Measurements from ENCODE around the gene SLX9. TPM values are rescaled to one million over a fixed set of nuclear protein-coding genes. Genes with fewer than 3 reads are reported as not detected.

Gene SLX9
- total and polyA plus RNA-seq, 2 experiments from 2014 or later = 25.6 to 35.8 TPM

DNA sequence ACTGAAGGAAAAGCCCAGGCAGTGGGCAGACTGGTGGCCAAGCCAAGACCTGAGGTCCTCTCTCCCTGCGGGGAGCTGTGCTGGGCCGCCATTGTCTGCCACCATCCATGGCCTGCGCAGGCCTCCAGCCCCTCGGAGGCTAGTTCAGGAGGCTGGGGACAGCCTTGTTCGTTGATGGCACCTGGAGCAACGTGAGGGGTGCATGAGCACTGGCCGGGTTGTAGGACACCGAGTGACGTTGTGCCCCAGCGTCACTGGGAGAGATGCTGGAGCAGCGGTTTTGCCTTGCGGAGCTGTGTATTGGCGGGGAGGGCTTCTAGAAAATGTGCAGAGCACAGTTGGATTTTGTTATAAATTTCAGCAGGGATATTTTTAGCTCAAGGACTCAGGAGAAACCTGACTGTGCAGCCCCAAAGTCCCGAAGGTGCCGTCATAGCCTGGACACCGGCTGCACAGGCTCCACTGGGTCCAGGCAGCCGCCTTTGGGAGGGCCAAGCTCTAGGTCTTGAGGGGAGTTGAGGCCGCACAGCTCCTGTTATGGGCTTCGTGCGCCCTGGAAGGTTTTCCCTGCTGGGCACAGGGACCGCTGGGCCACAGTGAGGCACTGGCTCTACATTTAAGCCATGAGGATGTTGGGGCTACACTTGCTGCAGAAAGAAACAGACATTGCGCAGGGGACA, 86.4 kb downstream of the SLX9 start:
- no peak for DNase-seq
- in situ Hi-C loops (cut with MboI) = no loop called here
- Histone ChIP-seq H3K9me3 (ENCODE audit: low read depth) (no peaks in the 10 kb centered on the region), H3K9ac (no peak overlapping the region), H3K27ac (no peak overlapping the region), H3K36me3 (ENCODE audit: low read depth) (no peaks in the 10 kb centered on the region), H3K4me3 (no peak overlapping the region), H4K20me1 (ENCODE audit: insufficient read depth) (no peaks in the 10 kb centered on the region), H3K4me1 (ENCODE audit: insufficient read depth) (peaks cover 7% of the 10 kb centered on the region; the same call in 1 of the 2 replicates), H3K79me2 (ENCODE audit: insufficient read depth) (no peaks in the 10 kb centered on the region), H3K27me3 (replicated peaks; ENCODE audit: insufficient read depth) (no peaks in the 10 kb centered on the region), H3F3A (ENCODE audit: insufficient read depth) (peaks cover 4% of the 10 kb centered on the region; the same call in 1 of the 2 replicates), H3K9me2 (ENCODE audit: insufficient read depth) (no peaks in the 10 kb centered on the region), H3K4me2 (ENCODE audit: unreplicated experiment) (no peak overlapping the region), H2AFZ (no peak overlapping the region)
- TF ChIP-seq EZH2 (IDR thresholded peaks at IDR 0.05; ENCODE audit: insufficient read depth, poor library complexity, severe bottlenecking) (no peak), EZH2phosphoT487 (IDR thresholded peaks at IDR 0.05; ENCODE audit: insufficient read depth, low read depth) (no peak)
- 89 to 90% methylated on average over 22 of the region's 22 CpGs for WGBS, 2 experiments (ENCODE audit: low coverage in 1 of 2, low lambda C conversion rate in 2 of 2, missing lambda C conversion rate in 2 of 2)

Other genes starting within 250 kb of the SLX9 start
- not detected in 2 replicates for gene KRTAP10-12, start 242.9 kb upstream of the SLX9 start, total RNA-seq (2014; rRNA removed; shearing (Covaris generic))
- gene KRTAP10-12, start 242.9 kb upstream of the SLX9 start, polyA plus RNA-seq (2016; fragmentation: Nextera tagmentation; extraction: Ambion mirVana) = not detected in 2 replicates
- gene TSPEAR, start 228.5 kb upstream of the SLX9 start, total RNA-seq (2014; rRNA removed; shearing (Covaris generic)) = not detected in 2 replicates
- not detected in 2 replicates for gene TSPEAR, start 228.5 kb upstream of the SLX9 start, polyA plus RNA-seq (2016; fragmentation: Nextera tagmentation; extraction: Ambion mirVana)
- 39.1 and 48.6 TPM in 2 replicates for gene UBE2G2, start 138.2 kb upstream of the SLX9 start, total RNA-seq (2014; rRNA removed; shearing (Covaris generic))
- gene UBE2G2, start 138.2 kb upstream of the SLX9 start, polyA plus RNA-seq (2016; fragmentation: Nextera tagmentation; extraction: Ambion mirVana) = 62.3 and 64.4 TPM in 2 replicates
- 97.3 and 110 TPM in 2 replicates for gene SUMO3, start 122.0 kb upstream of the SLX9 start, total RNA-seq (2014; rRNA removed; shearing (Covaris generic))
- 178 TPM in 2 replicates for gene SUMO3, start 122.0 kb upstream of the SLX9 start, polyA plus RNA-seq (2016; fragmentation: Nextera tagmentation; extraction: Ambion mirVana)
- 680 and 814 TPM in 2 replicates for gene PTTG1IP, start 66.3 kb upstream of the SLX9 start, total RNA-seq (2014; rRNA removed; shearing (Covaris generic))
- 676 and 703 TPM in 2 replicates for gene PTTG1IP, start 66.3 kb upstream of the SLX9 start, polyA plus RNA-seq (2016; fragmentation: Nextera tagmentation; extraction: Ambion mirVana)
- gene ITGB2, start 19.1 kb upstream of the SLX9 start, total RNA-seq (2014; rRNA removed; shearing (Covaris generic)) = 1.3 and 2.1 TPM in 2 replicates
- gene ITGB2, start 19.1 kb upstream of the SLX9 start, polyA plus RNA-seq (2016; fragmentation: Nextera tagmentation; extraction: Ambion mirVana) = 2.2 and 2.7 TPM in 2 replicates
- 17.4 and 22.6 TPM in 2 replicates for gene ADARB1, start 134.6 kb downstream of the SLX9 start, total RNA-seq (2014; rRNA removed; shearing (Covaris generic))
- 16.3 and 18.7 TPM in 2 replicates for gene ADARB1, start 134.6 kb downstream of the SLX9 start, polyA plus RNA-seq (2016; fragmentation: Nextera tagmentation; extraction: Ambion mirVana)

All from GM23248 (cell line).